Measurements from ENCODE around the gene PIK3C2B.

PIK3C2B gene

GRCh38 chr1:204468206-204468605 is 26.4 kb downstream of the PIK3C2B start:
- Histone ChIP-seq H3K27me3 (ENCODE audit: low read depth) (no peaks in the 10 kb centered on the region), H3K36me3 (replicated peaks) (no peaks in the 10 kb centered on the region; the same call in 1 of the 2 replicates), H3K9me3 (no peaks in the 10 kb centered on the region), H3K4me3 (no peak overlapping the region), H3K4me1 (no peaks in the 10 kb centered on the region)
- DNase-seq (ENCODE audit: low spot score in 2 of 2) = no peak
- in situ Hi-C loops (cut with MboI; ENCODE audit: low sequenced_read_pairs) = no loop called here

- Histone ChIP-seq H3K4me1 (no peaks in the 10 kb centered on the region), H3K9me3 (no peaks in the 10 kb centered on the region), H3K36me3 (replicated peaks) (no peaks in the 10 kb centered on the region; the same call in 1 of the 2 replicates), H3K27me3 (ENCODE audit: low read depth) (no peaks in the 10 kb centered on the region), H3K4me3 (no peak overlapping the region)
- no peak for DNase-seq (ENCODE audit: low spot score in 2 of 2)
- in situ Hi-C loops (cut with MboI; ENCODE audit: low sequenced_read_pairs) = no loop called here
Observed at GRCh38 chr1:204466416-204467405, 27.9 kb downstream of the PIK3C2B start.

- H3K27me3 ChIP-seq (ENCODE audit: low read depth) = no peaks in the 10 kb centered on the region
- H3K9me3 ChIP-seq = no peaks in the 10 kb centered on the region
- no peaks in the 10 kb centered on the region for H3K4me1 ChIP-seq
- no peak for DNase-seq (ENCODE audit: low spot score in 2 of 2)
- no peaks in the 10 kb centered on the region; the same call in 1 of the 2 replicates for H3K36me3 ChIP-seq (replicated peaks)
- H3K4me3 ChIP-seq = no peak overlapping the region
- in situ Hi-C loops (cut with MboI; ENCODE audit: low sequenced_read_pairs) = no loop called here
Observed at GRCh38 chr1:204465546-204466415, 28.8 kb downstream of the PIK3C2B start.

- H3K4me3 ChIP-seq = no peak overlapping the region
- in situ Hi-C loops (cut with MboI; ENCODE audit: low sequenced_read_pairs) = no loop called here
- H3K27me3 ChIP-seq (ENCODE audit: low read depth) = no peaks in the 10 kb centered on the region
- H3K9me3 ChIP-seq = no peaks in the 10 kb centered on the region
- H3K36me3 ChIP-seq (replicated peaks) = no peaks in the 10 kb centered on the region; the same call in 1 of the 2 replicates
- H3K4me1 ChIP-seq = no peaks in the 10 kb centered on the region
- no peak for DNase-seq (ENCODE audit: low spot score in 2 of 2)
Observed at GRCh38 chr1:204464701-204465100, 29.9 kb downstream of the PIK3C2B start.

- Histone ChIP-seq H3K4me3 (no peak overlapping the region), H3K27me3 (ENCODE audit: low read depth) (no peaks in the 10 kb centered on the region), H3K36me3 (replicated peaks) (peaks cover 3% of the 10 kb centered on the region), H3K9me3 (no peaks in the 10 kb centered on the region), H3K4me1 (no peaks in the 10 kb centered on the region)
- no peak for DNase-seq (ENCODE audit: low spot score in 2 of 2)
- in situ Hi-C loops (cut with MboI; ENCODE audit: low sequenced_read_pairs) = no loop called here
Observed at GRCh38 chr1:204464187-204464631, 30.4 kb downstream of the PIK3C2B start.

GRCh38 chr1:204463125-204464060 is 31.2 kb downstream of the PIK3C2B start:
- Histone ChIP-seq H3K4me3 (no peak overlapping the region), H3K36me3 (replicated peaks) (peaks cover 5% of the 10 kb centered on the region), H3K9me3 (no peaks in the 10 kb centered on the region), H3K27me3 (ENCODE audit: low read depth) (no peaks in the 10 kb centered on the region), H3K4me1 (no peaks in the 10 kb centered on the region)
- DNase-seq (ENCODE audit: low spot score in 2 of 2) = no peak
- in situ Hi-C loops (cut with MboI; ENCODE audit: low sequenced_read_pairs) = no loop called here

- no peak for DNase-seq (ENCODE audit: low spot score in 2 of 2)
- H3K4me3 ChIP-seq = no peak overlapping the region
- no peaks in the 10 kb centered on the region for H3K27me3 ChIP-seq (ENCODE audit: low read depth)
- no peaks in the 10 kb centered on the region for H3K4me1 ChIP-seq
- in situ Hi-C loops (cut with MboI; ENCODE audit: low sequenced_read_pairs) = no loop called here
- peaks cover 5% of the 10 kb centered on the region for H3K36me3 ChIP-seq (replicated peaks)
- no peaks in the 10 kb centered on the region for H3K9me3 ChIP-seq
Observed at GRCh38 chr1:204462229-204462561, 32.4 kb downstream of the PIK3C2B start.

- Histone ChIP-seq H3K4me3 (no peak overlapping the region), H3K9me3 (no peaks in the 10 kb centered on the region), H3K27me3 (ENCODE audit: low read depth) (no peaks in the 10 kb centered on the region), H3K4me1 (no peaks in the 10 kb centered on the region), H3K36me3 (replicated peaks) (peaks cover 5% of the 10 kb centered on the region)
- no peak for DNase-seq (ENCODE audit: low spot score in 2 of 2)
- in situ Hi-C loops (cut with MboI; ENCODE audit: low sequenced_read_pairs) = no loop called here
Observed at GRCh38 chr1:204461331-204462228, 33.0 kb downstream of the PIK3C2B start.

- Histone ChIP-seq H3K4me1 (no peaks in the 10 kb centered on the region), H3K4me3 (no peak overlapping the region), H3K36me3 (replicated peaks) (peaks cover 8% of the 10 kb centered on the region), H3K9me3 (no peaks in the 10 kb centered on the region), H3K27me3 (ENCODE audit: low read depth) (no peaks in the 10 kb centered on the region)
- in situ Hi-C loops (cut with MboI; ENCODE audit: low sequenced_read_pairs) = no loop called here
- no peak for DNase-seq (ENCODE audit: low spot score in 2 of 2)
Observed at GRCh38 chr1:204460346-204460745, 34.3 kb downstream of the PIK3C2B start.

GRCh38 chr1:204459706-204460105 is 34.9 kb downstream of the PIK3C2B start:
- Histone ChIP-seq H3K36me3 (replicated peaks) (peaks cover 8% of the 10 kb centered on the region), H3K27me3 (ENCODE audit: low read depth) (no peaks in the 10 kb centered on the region), H3K4me1 (no peaks in the 10 kb centered on the region), H3K9me3 (no peaks in the 10 kb centered on the region), H3K4me3 (no peak overlapping the region)
- no peak for DNase-seq (ENCODE audit: low spot score in 2 of 2)
- in situ Hi-C loops (cut with MboI; ENCODE audit: low sequenced_read_pairs) = no loop called here

- H3K36me3 ChIP-seq (replicated peaks) = peaks cover 8% of the 10 kb centered on the region
- H3K9me3 ChIP-seq = no peaks in the 10 kb centered on the region
- DNase-seq (ENCODE audit: low spot score in 2 of 2) = no peak
- no peaks in the 10 kb centered on the region for H3K27me3 ChIP-seq (ENCODE audit: low read depth)
- no peak overlapping the region for H3K4me3 ChIP-seq
- H3K4me1 ChIP-seq = no peaks in the 10 kb centered on the region
- in situ Hi-C loops (cut with MboI; ENCODE audit: low sequenced_read_pairs) = no loop called here
Observed at GRCh38 chr1:204457666-204458065, 36.9 kb downstream of the PIK3C2B start.

GRCh38 chr1:204456826-204457442 is 37.7 kb downstream of the PIK3C2B start:
- peaks cover 8% of the 10 kb centered on the region for H3K36me3 ChIP-seq (replicated peaks)
- H3K4me3 ChIP-seq = no peak overlapping the region
- H3K9me3 ChIP-seq = no peaks in the 10 kb centered on the region
- no peaks in the 10 kb centered on the region for H3K4me1 ChIP-seq
- no peaks in the 10 kb centered on the region for H3K27me3 ChIP-seq (ENCODE audit: low read depth)
- no peak for DNase-seq (ENCODE audit: low spot score in 2 of 2)
- in situ Hi-C loops (cut with MboI; ENCODE audit: low sequenced_read_pairs) = no loop called here
